KMS-11 (cell line): ENCODE measurements around the gene TFF3.

Experiments used
- H2AFZ ChIP-seq: fragments of 200-600 bp; sonication (generic); 2 replicates; pipeline ENCODE4 v1.6.1; 2016; ENCODE audit warnings: antibody characterized with exemption, mixed run types, low read depth
- H3K27ac ChIP-seq: fragments of 200-600 bp; sonication (generic); 2 replicates; pipeline ENCODE4 v1.6.1; 2016; ENCODE audit warnings: mild to moderate bottlenecking, mixed run types
- H3K27me3 ChIP-seq: fragments of 200-600 bp; sonication (generic); 2 replicates; pipeline ENCODE4 v1.6.1; 2017; ENCODE audit warnings: mild to moderate bottlenecking, low read depth, mixed run types, moderate library complexity; ENCODE audit not compliant: insufficient read depth
- H3K36me3 ChIP-seq: fragments of 200-600 bp; sonication (generic); 2 replicates; pipeline ENCODE4 v1.6.1; 2017; ENCODE audit warnings: mild to moderate bottlenecking, mixed run types; ENCODE audit not compliant: insufficient read depth
- H3K4me1 ChIP-seq: fragments of 200-600 bp; sonication (generic); 2 replicates; pipeline ENCODE4 v1.6.1; 2016; ENCODE audit warnings: mild to moderate bottlenecking, low read depth, mixed run types; ENCODE audit not compliant: poor library complexity, severe bottlenecking
- H3K4me2 ChIP-seq: fragments of 200-600 bp; sonication (generic); 2 replicates; pipeline ENCODE4 v1.7.0; 2016; ENCODE audit warnings: mild to moderate bottlenecking, mixed run types
- H3K4me3 ChIP-seq: fragments of 200-600 bp; sonication (generic); IDR thresholded peaks from 2 replicates; pipeline ENCODE4 v1.6.1; 2017; ENCODE audit warnings: low read depth, low read length, mixed read lengths; ENCODE audit not compliant: insufficient read depth
- H3K79me2 ChIP-seq: fragments of 200-600 bp; sonication (generic); 2 replicates; pipeline ENCODE4 v1.6.1; 2016; ENCODE audit warnings: low read depth, mixed run types; ENCODE audit not compliant: insufficient read depth
- H3K9ac ChIP-seq: fragments of 200-600 bp; sonication (generic); 2 replicates; pipeline ENCODE4 v1.6.1; 2016; ENCODE audit warnings: mild to moderate bottlenecking, mixed run types
- H4K20me1 ChIP-seq: fragments of 200-600 bp; sonication (generic); 2 replicates; pipeline ENCODE4 v1.6.1; 2016; ENCODE audit warnings: mild to moderate bottlenecking, mixed run types; ENCODE audit not compliant: insufficient read depth
- TF ChIP-seq, protein P1 (sequence below): fragments of 200-600 bp; sonication (generic); conservative IDR thresholded peaks from 2 replicates; pipeline ENCODE4 v1.6.1; 2017; ENCODE audit warnings: low read depth, mild to moderate bottlenecking, antibody characterized with exemption, low read length, moderate library complexity, mixed read lengths

The TFF3 gene

DNA sequence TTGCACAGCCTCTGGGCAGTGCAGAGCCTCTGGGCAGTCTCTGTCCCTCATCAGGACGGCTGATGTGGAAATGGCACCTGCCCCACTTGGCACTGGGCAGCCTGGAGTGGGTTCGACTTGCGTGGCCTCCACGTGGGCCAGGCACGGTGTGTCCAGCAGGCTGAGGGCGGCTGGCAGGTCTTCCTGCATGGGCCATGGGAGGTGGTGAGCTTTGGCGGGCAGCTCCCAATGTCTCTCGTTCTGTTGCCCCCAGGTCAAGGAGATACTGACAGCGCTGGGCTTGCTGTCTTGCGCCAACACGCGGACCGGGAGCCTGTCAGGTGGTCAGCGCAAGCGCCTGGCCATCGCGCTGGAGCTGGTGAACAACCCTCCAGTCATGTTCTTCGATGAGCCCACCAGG, 33.2 kb downstream of the TFF3 start:
- H3K79me2 ChIP-seq = no peaks in the 10 kb centered on the region
- no peaks in the 10 kb centered on the region for H3K4me1 ChIP-seq
- H3K27me3 ChIP-seq = no peaks in the 10 kb centered on the region
- no peak overlapping the region for H3K4me3 ChIP-seq
- H3K9ac ChIP-seq = no peak overlapping the region
- no peak overlapping the region for H2AFZ ChIP-seq
- H3K4me2 ChIP-seq = no peak overlapping the region
- H4K20me1 ChIP-seq = no peaks in the 10 kb centered on the region
- H3K36me3 ChIP-seq = no peaks in the 10 kb centered on the region
- H3K27ac ChIP-seq = no peak overlapping the region
- TF ChIP-seq, protein P1, sequence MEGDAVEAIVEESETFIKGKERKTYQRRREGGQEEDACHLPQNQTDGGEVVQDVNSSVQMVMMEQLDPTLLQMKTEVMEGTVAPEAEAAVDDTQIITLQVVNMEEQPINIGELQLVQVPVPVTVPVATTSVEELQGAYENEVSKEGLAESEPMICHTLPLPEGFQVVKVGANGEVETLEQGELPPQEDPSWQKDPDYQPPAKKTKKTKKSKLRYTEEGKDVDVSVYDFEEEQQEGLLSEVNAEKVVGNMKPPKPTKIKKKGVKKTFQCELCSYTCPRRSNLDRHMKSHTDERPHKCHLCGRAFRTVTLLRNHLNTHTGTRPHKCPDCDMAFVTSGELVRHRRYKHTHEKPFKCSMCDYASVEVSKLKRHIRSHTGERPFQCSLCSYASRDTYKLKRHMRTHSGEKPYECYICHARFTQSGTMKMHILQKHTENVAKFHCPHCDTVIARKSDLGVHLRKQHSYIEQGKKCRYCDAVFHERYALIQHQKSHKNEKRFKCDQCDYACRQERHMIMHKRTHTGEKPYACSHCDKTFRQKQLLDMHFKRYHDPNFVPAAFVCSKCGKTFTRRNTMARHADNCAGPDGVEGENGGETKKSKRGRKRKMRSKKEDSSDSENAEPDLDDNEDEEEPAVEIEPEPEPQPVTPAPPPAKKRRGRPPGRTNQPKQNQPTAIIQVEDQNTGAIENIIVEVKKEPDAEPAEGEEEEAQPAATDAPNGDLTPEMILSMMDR = no peak

DNA sequence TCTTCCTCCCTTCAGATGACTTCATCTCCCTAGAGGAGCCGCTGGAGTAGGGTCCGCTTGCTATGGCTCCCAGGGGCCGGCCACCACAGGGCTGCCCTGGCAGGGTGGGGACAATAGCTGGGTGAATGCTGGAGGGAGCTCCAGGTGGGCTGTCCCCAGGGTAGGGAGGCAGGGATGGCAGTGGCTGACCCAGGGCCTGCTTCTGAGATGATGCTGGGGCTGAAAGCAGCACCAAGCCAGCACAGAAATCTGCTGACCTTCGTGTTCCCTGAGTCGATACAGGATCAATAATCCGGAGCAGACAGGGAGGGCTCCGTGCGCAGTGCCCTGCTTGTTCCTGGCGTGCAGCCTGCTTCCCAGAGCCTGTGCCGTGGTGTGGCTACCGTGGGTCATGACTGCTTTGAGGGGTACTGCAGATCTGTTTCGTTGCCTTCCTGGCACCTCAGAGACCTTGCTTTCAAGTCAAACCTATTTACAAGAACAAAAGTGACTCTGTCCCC, 34.0 kb downstream of the TFF3 start:
- no peaks in the 10 kb centered on the region for H3K27me3 ChIP-seq
- TF ChIP-seq, protein P1 = no peak
- no peak overlapping the region for H3K27ac ChIP-seq
- no peak overlapping the region for H3K4me2 ChIP-seq
- no peak overlapping the region for H2AFZ ChIP-seq
- H4K20me1 ChIP-seq = no peaks in the 10 kb centered on the region
- no peak overlapping the region for H3K4me3 ChIP-seq
- no peaks in the 10 kb centered on the region for H3K79me2 ChIP-seq
- no peaks in the 10 kb centered on the region for H3K36me3 ChIP-seq
- H3K4me1 ChIP-seq = no peaks in the 10 kb centered on the region
- H3K9ac ChIP-seq = no peak overlapping the region

DNA sequence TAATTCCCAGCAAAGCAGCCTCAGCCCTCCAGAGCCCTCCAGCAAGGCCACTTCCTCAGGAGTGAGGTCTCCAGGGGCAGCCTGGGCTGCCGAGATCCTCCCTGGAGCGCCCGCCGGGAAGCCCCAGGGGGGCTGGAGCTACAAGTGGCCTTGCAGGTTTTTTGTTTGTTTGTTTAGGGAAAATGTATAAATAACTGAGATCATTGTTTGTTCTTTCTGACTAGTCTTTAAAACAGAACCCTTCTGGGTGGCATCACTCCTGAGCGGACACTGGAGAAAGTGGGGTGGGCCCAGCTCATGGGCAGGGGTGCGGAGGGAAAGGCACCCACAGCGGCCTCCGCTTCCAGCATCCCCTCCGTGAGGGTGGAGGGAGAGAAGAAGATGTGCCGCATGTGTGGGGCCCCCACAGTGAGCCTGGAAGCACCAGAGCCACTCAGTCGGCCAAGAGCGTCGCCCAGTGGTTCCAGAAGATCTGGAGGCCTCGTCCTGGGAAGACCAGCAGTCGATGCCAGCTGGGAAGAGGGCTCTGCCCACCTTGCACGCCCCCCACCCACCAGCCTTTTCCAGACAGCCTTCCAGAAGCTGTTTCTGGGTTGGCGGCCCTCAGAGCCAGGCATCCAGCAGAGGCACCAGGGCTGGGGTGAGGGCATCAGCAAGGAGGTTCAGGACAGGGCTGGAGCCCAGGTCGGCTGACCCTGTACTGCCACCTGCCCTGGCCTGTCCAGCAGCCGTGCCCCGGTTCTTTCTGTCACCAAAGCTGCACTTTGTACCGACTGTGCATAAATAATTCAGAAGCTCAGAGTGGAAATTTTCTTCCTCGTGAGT, 34.6 kb downstream of the TFF3 start:
- no peaks in the 10 kb centered on the region for H3K79me2 ChIP-seq
- H3K4me3 ChIP-seq = no peak overlapping the region
- H3K27me3 ChIP-seq = no peaks in the 10 kb centered on the region
- H2AFZ ChIP-seq = no peak overlapping the region
- no peak overlapping the region for H3K27ac ChIP-seq
- TF ChIP-seq, protein P1 = no peak
- H3K36me3 ChIP-seq = no peaks in the 10 kb centered on the region
- no peak overlapping the region for H3K4me2 ChIP-seq
- no peaks in the 10 kb centered on the region for H4K20me1 ChIP-seq
- H3K4me1 ChIP-seq = no peaks in the 10 kb centered on the region
- H3K9ac ChIP-seq = no peak overlapping the region

DNA sequence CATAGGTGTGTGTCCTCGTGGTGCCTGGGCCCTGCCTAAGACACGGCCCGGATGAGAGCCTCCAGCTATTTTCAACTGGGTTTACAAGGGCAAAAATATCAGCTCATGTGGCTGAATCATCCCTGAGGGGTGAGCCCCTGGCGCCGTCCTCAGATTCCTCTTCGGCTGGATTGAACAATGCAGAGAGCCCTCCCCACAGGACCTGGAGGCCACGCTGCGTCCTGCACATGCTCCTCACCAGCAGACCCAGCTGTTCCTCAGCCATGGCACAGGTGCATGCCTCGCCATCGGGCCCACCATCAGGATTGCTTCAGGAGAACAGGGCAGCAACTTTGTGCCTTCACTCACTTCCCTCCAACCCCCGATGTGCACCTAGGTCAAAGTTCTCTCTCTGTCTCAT, 35.3 kb downstream of the TFF3 start:
- Histone ChIP-seq H3K4me2 (no peak overlapping the region), H3K79me2 (no peaks in the 10 kb centered on the region), H3K27me3 (no peaks in the 10 kb centered on the region), H2AFZ (no peak overlapping the region), H3K9ac (no peak overlapping the region), H3K4me3 (no peak overlapping the region), H3K27ac (no peak overlapping the region), H3K36me3 (no peaks in the 10 kb centered on the region), H3K4me1 (no peaks in the 10 kb centered on the region), H4K20me1 (no peaks in the 10 kb centered on the region)
- TF ChIP-seq, protein P1 = no peak
